AG09309 (cell line): Measurements from ENCODE around the gene UBXN6.

Source experiments
- DNase-seq: peaks from one replicate; pipeline ENCODE4 v3.0.0-alpha.2; 2010; ENCODE audit warnings: low read depth
- H3K4me3 ChIP-seq: 2 replicates; pipeline ENCODE4 v1.5.1; 2011; ENCODE audit warnings: mild to moderate bottlenecking, low read depth, low read length, moderate library complexity; ENCODE audit not compliant: control insufficient read depth
- CTCF ChIP-seq: IDR thresholded peaks from 2 replicates; pipeline ENCODE4 v1.5.1; 2011; ENCODE audit warnings: mild to moderate bottlenecking, low read depth, low read length, inconsistent platforms; ENCODE audit not compliant: insufficient read depth, control insufficient read depth; ENCODE audit errors: missing control alignments

The UBXN6 gene

GRCh38 chr19:4455719-4456475 lies 1.7 kb downstream of the UBXN6 start:
- no peak for DNase-seq
- TF ChIP-seq CTCF: no peak
- peak overlapping the region; percentile 97 for H3K4me3 ChIP-seq

GRCh38 chr19:4454747-4455718 lies 2.6 kb downstream of the UBXN6 start:
- TF ChIP-seq CTCF: no peak
- peak overlapping the region; percentile 97 for H3K4me3 ChIP-seq
- DNase-seq: no peak

GRCh38 chr19:4453232-4454179 lies 4.1 kb downstream of the UBXN6 start:
- no peak for TF ChIP-seq CTCF
- H3K4me3 ChIP-seq: no peak overlapping the region
- DNase-seq: no peak

- no peak for DNase-seq
- TF ChIP-seq CTCF: peak; percentile 1
- no peak overlapping the region for H3K4me3 ChIP-seq
Measured at GRCh38 chr19:4452230-4452990, 5.2 kb downstream of the UBXN6 start.

- no peak for TF ChIP-seq CTCF
- no peak for DNase-seq
- H3K4me3 ChIP-seq: no peak overlapping the region
Measured at GRCh38 chr19:4449639-4450028, 8.0 kb downstream of the UBXN6 start.
